ENCODE results near the gene LRRFIP1. TPM values are rescaled to one million over a fixed set of nuclear protein-coding genes. Genes with fewer than 3 reads are reported as not detected.

Gene LRRFIP1
- total RNA-seq, 1 donor from 2014 or later = 133 TPM

- intact Hi-C loops (cut with DNase I) = no loop called here
- Histone ChIP-seq H3K27ac (peak overlapping the region in 1 of 2 donors; percentile 54), H3K4me1 (peaks cover 0 to 15% of the 10 kb centered on the region in 2 donors), H3K27me3 (no peaks in the 10 kb centered on the region), H3K9me3 (peaks cover 0 to 6% of the 10 kb centered on the region in 2 donors), H3K36me3 (peaks cover 0 to 8% of the 10 kb centered on the region in 2 donors), H3K4me3 (no peak overlapping the region)
- no peak for TF ChIP-seq CTCF (IDR thresholded peaks at IDR 0.05)
- DNase-seq (ENCODE audit: low spot score in 2 of 2) = no peak
Measured at GRCh38 chr2:237653776-237654558, 26.6 kb downstream of the LRRFIP1 start.

- intact Hi-C loops (cut with DNase I) = no loop called here
- no peak for DNase-seq (ENCODE audit: low spot score in 2 of 2)
- H3K27ac ChIP-seq = no peak overlapping the region
- peaks cover 2 to 14% of the 10 kb centered on the region in 2 donors for H3K4me1 ChIP-seq
- no peak overlapping the region for H3K4me3 ChIP-seq
- peaks cover 0 to 6% of the 10 kb centered on the region in 2 donors for H3K9me3 ChIP-seq
- H3K36me3 ChIP-seq = no peaks in the 10 kb centered on the region
- H3K27me3 ChIP-seq = no peaks in the 10 kb centered on the region
- TF ChIP-seq CTCF (IDR thresholded peaks at IDR 0.05) = no peak
Measured at GRCh38 chr2:237657063-237657462, 29.7 kb downstream of the LRRFIP1 start.

GRCh38 chr2:237660381-237660900 is 33.1 kb downstream of the LRRFIP1 start:
- intact Hi-C loops (cut with DNase I) = loop anchor here (5.0 kb wide), 1 partner anchor 42 kb away; no protein-coding TSS in a partner anchor
- H3K27ac ChIP-seq = no peak overlapping the region
- TF ChIP-seq CTCF (IDR thresholded peaks at IDR 0.05) = no peak

GRCh38 chr2:237661270-237661669 is 33.9 kb downstream of the LRRFIP1 start:
- Histone ChIP-seq H3K27ac (peak overlapping the region; percentile 59 to 74), H3K4me3 (no peak overlapping the region)
- intact Hi-C loops (cut with DNase I) = loop anchor here (5.0 kb wide), 1 partner anchor 41 kb away; no protein-coding TSS in a partner anchor

More at GRCh38 chr2:237660381-237660900, 33.1 kb downstream of the LRRFIP1 start:
- no peaks in the 10 kb centered on the region for H3K36me3 ChIP-seq
- no peaks in the 10 kb centered on the region for H3K9me3 ChIP-seq
- H3K27me3 ChIP-seq = no peaks in the 10 kb centered on the region
- DNase-seq (ENCODE audit: low spot score in 2 of 2) = no peak
- H3K4me3 ChIP-seq = no peak overlapping the region
- peaks cover 13 to 22% of the 10 kb centered on the region in 2 donors for H3K4me1 ChIP-seq

GRCh38 chr2:237661799-237662328 is 34.5 kb downstream of the LRRFIP1 start:
- Histone ChIP-seq H3K9me3 (no peaks in the 10 kb centered on the region), H3K4me1 (peaks cover 13 to 22% of the 10 kb centered on the region in 2 donors), H3K27ac (peak overlapping the region; percentile 59 to 74), H3K4me3 (no peak overlapping the region), H3K27me3 (no peaks in the 10 kb centered on the region), H3K36me3 (no peaks in the 10 kb centered on the region)
- DNase-seq (ENCODE audit: low spot score in 2 of 2) = no peak
- TF ChIP-seq CTCF (IDR thresholded peaks at IDR 0.05) = no peak
- intact Hi-C loops (cut with DNase I) = loop anchor here (2.0 to 5.0 kb wide), 2 partner anchors 29 to 40 kb away; no protein-coding TSS in a partner anchor

More at GRCh38 chr2:237661270-237661669, 33.9 kb downstream of the LRRFIP1 start:
- no peaks in the 10 kb centered on the region for H3K27me3 ChIP-seq
- H3K36me3 ChIP-seq = no peaks in the 10 kb centered on the region
- H3K9me3 ChIP-seq = no peaks in the 10 kb centered on the region
- H3K4me1 ChIP-seq = peaks cover 13 to 22% of the 10 kb centered on the region in 2 donors
- no peak for TF ChIP-seq CTCF (IDR thresholded peaks at IDR 0.05)
- no peak for DNase-seq (ENCODE audit: low spot score in 2 of 2)

All from ascending aorta (tissue), 2 donors.